ENCODE results near the gene NOL11.
"Not testable (repeated sequence)": the region's sequence is repeated elsewhere in the genome, so short reads cannot be mapped to it uniquely, and the experiment has no call there.

NOL11 gene

DNA sequence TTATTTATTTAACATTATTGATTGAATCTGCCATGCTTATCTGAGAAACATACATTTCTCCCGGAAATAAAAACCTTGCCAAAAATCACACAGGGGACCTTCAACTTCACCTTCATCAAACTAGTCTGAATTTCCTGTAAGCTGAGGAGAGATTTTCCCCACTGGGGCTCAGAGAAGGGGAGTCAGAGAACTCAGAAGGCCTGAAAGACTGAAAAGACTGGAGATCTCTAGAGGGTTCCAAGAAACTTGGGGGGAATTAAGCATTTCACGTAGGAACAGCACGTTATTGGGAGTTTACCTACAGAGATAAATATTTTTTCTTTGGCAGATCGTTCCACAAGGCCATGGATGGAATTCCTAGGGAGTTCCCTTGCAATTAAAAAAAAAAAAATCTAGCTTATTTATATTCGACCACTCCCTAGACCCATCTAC is 528 bp upstream of the NOL11 start:
- peak overlapping the region; percentile 57 for H2AFZ ChIP-seq (ENCODE audit: low read depth, low read length)
- peaks cover 22% of the 10 kb centered on the region for H3K36me3 ChIP-seq (ENCODE audit: insufficient read depth, low read length)
- no peaks in the 10 kb centered on the region for H3K27me3 ChIP-seq (ENCODE audit: insufficient read depth, low read length)
- peaks cover 9% of the 10 kb centered on the region for H3K4me1 ChIP-seq (ENCODE audit: insufficient read depth, low read length)
- H3K9me3 ChIP-seq (ENCODE audit: low read length): no peaks in the 10 kb centered on the region
- H3K4me3 ChIP-seq (ENCODE audit: low read length): peak overlapping the region; percentile 64

DNA sequence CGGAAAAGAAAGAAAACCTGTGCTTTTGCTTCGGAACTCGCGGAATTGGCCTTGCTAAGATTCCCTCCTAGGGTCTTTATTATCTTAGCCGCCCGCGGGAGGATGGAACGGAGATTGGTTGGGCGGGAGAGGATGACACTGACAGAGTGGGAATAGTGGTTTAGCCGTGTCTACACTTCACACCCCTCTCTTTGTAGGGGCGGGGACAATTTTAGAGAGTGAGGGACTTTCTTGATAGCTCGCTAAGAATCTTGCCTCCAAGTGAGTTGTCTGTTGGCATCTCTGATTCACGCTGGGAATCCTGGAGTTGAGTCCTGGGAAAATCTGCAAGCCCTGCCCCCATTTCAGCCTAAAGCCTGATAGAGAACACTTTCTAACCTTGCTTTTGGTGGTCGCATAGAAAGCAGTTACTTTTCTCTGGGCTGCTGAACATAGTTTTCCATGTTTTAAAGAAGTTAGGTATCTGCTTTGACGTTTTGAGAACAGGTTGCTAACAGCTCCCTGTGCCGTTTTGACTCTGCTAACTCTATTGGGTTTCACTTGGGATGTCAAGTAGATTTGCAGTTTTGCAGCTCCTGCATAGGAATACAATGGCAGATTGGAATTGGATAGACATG is 697 bp downstream of the NOL11 start:
- Histone ChIP-seq H3K4me1 (ENCODE audit: insufficient read depth, low read length) (peaks cover 9% of the 10 kb centered on the region), H3K36me3 (ENCODE audit: insufficient read depth, low read length) (peaks cover 23% of the 10 kb centered on the region), H3K4me3 (ENCODE audit: low read length) (peak overlapping the region; percentile 82), H3K27me3 (ENCODE audit: insufficient read depth, low read length) (no peaks in the 10 kb centered on the region), H2AFZ (ENCODE audit: low read depth, low read length) (no peak overlapping the region), H3K9me3 (ENCODE audit: low read length) (no peaks in the 10 kb centered on the region)

DNA sequence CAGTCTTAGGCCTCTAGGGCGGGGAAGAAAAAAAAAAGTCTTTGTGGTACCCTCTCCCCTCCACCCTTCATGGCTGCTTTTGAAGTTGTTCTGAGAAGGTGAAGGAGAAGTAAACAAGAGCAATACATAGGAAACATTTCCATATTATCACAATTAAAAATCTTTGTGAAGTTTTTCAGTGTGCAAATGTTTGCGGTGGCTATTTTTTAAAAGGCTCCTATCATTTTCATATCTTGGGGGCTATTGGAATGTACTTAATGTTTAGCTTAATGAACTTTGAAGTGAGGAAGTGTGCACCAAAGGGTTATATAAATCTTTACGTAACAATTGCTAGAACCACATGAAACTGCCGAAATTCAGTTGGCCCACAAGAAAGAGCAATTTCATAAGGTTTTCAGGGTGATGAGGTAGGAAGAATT is 7.6 kb downstream of the NOL11 start:
- H3K27me3 ChIP-seq (ENCODE audit: insufficient read depth, low read length): no peaks in the 10 kb centered on the region
- no peaks in the 10 kb centered on the region for H3K4me1 ChIP-seq (ENCODE audit: insufficient read depth, low read length)
- no peak overlapping the region for H3K4me3 ChIP-seq (ENCODE audit: low read length)
- peaks cover 13% of the 10 kb centered on the region for H3K9me3 ChIP-seq (ENCODE audit: low read length)
- H3K36me3 ChIP-seq (ENCODE audit: insufficient read depth, low read length): peaks cover 74% of the 10 kb centered on the region
- H2AFZ ChIP-seq (ENCODE audit: low read depth, low read length): no peak overlapping the region

DNA sequence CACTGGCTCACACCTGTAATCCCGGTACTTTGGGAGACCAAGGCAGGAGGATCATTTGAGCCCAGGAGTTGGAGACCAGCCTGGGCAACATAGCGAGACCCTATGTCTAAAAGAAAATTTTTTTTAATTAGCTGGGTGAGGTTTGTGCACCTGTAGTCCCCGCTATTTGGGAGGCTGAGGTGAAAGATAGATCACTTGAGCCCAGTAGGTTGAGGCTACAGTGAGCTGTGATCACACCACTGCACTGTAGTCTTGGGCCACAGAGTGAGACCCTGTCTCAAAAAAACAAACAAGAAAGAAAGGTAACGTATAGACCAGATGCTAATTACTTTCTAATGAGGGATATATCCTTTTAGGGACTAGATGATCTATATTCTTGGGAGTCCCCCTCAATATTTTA is 8.1 kb downstream of the NOL11 start:
- peaks cover 74% of the 10 kb centered on the region for H3K36me3 ChIP-seq (ENCODE audit: insufficient read depth, low read length)
- no peaks in the 10 kb centered on the region for H3K4me1 ChIP-seq (ENCODE audit: insufficient read depth, low read length)
- H3K27me3 ChIP-seq (ENCODE audit: insufficient read depth, low read length): no peaks in the 10 kb centered on the region
- peaks cover 17% of the 10 kb centered on the region for H3K9me3 ChIP-seq (ENCODE audit: low read length)
- H3K4me3 ChIP-seq (ENCODE audit: low read length): no peak overlapping the region
- H2AFZ ChIP-seq (ENCODE audit: low read depth, low read length): no peak overlapping the region

DNA sequence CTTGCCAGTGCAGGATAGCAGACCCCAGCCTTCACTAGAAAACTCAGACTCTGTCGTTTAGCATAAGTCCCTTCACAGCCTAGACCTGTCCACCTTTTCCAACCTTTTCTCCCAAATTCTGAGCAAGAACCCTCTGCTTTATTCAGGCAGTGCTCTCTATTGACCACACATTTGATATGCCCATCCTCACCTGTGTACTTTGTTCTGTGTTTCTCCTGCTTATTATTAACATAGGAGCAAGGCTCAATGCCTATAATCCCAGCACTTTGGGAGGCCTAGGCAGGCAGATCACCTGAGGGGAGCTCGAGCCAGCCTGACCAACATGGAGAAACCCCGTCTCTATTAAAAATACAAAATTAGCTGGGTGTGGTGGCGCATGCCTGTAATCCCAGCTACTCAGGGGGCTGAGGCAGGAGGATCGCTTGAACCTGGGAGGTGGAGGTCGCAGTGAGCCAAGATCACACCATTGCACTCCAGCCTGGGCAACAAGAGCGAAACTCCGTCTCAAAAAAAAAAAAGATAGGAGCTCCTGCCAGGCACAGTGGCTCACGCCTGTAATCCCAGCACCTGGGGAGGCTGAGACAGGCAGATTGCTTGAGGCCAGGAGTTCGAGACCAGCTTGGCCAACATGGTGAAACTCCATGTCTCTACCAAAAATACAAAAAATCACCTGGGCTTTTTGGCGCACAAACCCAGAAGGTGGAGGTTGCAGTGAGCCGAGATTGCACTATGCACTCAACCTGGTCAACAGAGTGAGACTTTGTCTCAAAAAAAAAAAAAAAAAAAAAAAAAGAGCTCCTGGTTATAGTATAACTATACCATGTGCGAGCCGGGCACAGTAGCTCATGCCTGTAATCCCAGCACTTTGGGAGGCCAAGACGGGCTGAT is 9.7 kb downstream of the NOL11 start:
- not testable (repeated sequence) for H3K4me1 ChIP-seq (ENCODE audit: insufficient read depth, low read length); H2AFZ ChIP-seq (ENCODE audit: low read depth, low read length); H3K4me3 ChIP-seq (ENCODE audit: low read length); H3K27me3 ChIP-seq (ENCODE audit: insufficient read depth, low read length)
- peaks cover 71% of the 10 kb centered on the region for H3K36me3 ChIP-seq (ENCODE audit: insufficient read depth, low read length)
- peaks cover 21% of the 10 kb centered on the region for H3K9me3 ChIP-seq (ENCODE audit: low read length)

DNA sequence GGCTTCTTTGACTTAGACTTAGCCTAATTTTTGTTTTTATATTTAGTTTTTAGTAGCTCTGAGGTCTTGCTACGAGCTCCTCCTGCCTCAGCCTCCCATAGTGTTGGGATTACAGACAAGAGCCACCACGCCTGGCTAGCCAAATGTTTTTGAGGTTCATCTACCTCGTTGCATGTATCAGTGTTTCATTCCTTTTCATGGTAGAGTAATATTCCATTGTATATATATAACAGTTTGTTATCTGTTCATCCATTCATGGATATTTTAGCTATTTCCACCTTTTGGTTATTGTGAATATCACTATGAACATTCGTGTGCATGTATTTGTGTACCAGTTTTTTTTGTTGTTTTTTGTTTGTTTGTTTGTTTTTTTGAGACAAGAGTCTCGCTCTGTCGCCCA is 12.2 kb downstream of the NOL11 start:
- Histone ChIP-seq H3K4me3 (ENCODE audit: low read length) (no peak overlapping the region), H3K4me1 (ENCODE audit: insufficient read depth, low read length) (no peaks in the 10 kb centered on the region), H3K27me3 (ENCODE audit: insufficient read depth, low read length) (no peaks in the 10 kb centered on the region), H3K9me3 (ENCODE audit: low read length) (peaks cover 21% of the 10 kb centered on the region), H3K36me3 (ENCODE audit: insufficient read depth, low read length) (peaks cover 68% of the 10 kb centered on the region), H2AFZ (ENCODE audit: low read depth, low read length) (no peak overlapping the region)

DNA sequence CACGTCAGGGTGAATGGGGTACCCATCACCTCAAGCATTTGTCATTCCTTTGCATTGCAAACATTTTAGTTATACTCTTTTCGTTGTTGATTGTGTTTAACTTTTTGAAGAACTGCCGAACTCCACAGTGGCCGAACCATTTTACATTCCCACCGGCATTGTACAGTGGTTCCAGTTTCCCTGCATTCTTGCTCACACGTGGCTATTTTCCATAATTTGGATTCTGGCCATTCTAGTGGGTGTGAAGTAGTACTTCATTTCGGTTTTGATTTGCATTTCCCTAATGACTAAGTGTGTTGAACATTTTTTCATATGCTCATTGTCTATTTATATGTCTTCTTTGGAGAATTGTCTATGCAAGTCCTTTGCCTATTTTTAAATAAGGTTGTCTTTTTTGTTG is 13.0 kb downstream of the NOL11 start:
- no peak overlapping the region for H2AFZ ChIP-seq (ENCODE audit: low read depth, low read length)
- peaks cover 66% of the 10 kb centered on the region for H3K36me3 ChIP-seq (ENCODE audit: insufficient read depth, low read length)
- H3K27me3 ChIP-seq (ENCODE audit: insufficient read depth, low read length): no peaks in the 10 kb centered on the region
- H3K4me3 ChIP-seq (ENCODE audit: low read length): no peak overlapping the region
- no peaks in the 10 kb centered on the region for H3K4me1 ChIP-seq (ENCODE audit: insufficient read depth, low read length)
- H3K9me3 ChIP-seq (ENCODE audit: low read length): peaks cover 21% of the 10 kb centered on the region

DNA sequence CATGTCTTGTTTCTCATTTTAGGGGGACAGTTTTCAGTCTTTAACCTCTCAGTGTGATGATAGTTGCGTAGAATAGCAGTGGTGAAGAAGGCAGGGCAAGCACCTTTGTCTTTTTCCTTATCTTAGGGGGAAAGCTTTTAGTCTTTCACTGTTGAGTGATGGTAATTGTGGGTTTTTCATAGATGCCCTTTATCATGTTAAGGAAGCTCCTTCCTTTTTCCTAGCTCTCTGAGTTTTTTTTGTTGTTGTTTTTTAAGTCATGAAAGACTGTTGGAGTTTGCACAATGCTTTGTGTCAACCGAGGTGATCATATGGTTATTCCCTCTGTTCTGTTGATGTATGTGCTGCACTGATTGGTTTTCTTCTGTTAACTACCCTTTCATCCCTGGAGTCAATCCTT is 15.7 kb downstream of the NOL11 start:
- Histone ChIP-seq H3K4me1 (ENCODE audit: insufficient read depth, low read length) (no peaks in the 10 kb centered on the region), H3K36me3 (ENCODE audit: insufficient read depth, low read length) (peaks cover 75% of the 10 kb centered on the region), H3K4me3 (ENCODE audit: low read length) (no peak overlapping the region), H3K9me3 (ENCODE audit: low read length) (peaks cover 12% of the 10 kb centered on the region), H2AFZ (ENCODE audit: low read depth, low read length) (no peak overlapping the region), H3K27me3 (ENCODE audit: insufficient read depth, low read length) (no peaks in the 10 kb centered on the region)

DNA sequence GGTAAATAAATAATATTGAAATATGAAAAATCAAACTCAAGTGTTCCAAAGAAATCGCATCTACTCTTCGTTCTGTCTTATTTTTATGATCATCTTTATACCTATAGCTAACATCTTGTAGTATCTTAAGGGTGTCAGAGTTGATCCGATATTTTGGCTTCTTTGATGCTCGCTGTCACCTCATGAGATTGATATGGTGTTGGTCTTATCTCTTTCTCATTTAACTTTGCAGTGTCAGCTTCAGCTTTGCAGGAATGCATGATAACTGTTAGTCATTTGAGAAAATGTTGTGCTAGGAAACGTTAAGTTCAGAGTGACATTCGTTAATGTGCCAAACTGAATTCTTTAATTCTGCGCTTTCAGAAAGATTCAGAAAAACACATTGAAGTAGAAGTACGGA is 19.4 kb downstream of the NOL11 start:
- Histone ChIP-seq H2AFZ (ENCODE audit: low read depth, low read length) (no peak overlapping the region), H3K9me3 (ENCODE audit: low read length) (no peaks in the 10 kb centered on the region), H3K36me3 (ENCODE audit: insufficient read depth, low read length) (peaks cover 77% of the 10 kb centered on the region), H3K4me3 (ENCODE audit: low read length) (no peak overlapping the region), H3K4me1 (ENCODE audit: insufficient read depth, low read length) (no peaks in the 10 kb centered on the region), H3K27me3 (ENCODE audit: insufficient read depth, low read length) (no peaks in the 10 kb centered on the region)

DNA sequence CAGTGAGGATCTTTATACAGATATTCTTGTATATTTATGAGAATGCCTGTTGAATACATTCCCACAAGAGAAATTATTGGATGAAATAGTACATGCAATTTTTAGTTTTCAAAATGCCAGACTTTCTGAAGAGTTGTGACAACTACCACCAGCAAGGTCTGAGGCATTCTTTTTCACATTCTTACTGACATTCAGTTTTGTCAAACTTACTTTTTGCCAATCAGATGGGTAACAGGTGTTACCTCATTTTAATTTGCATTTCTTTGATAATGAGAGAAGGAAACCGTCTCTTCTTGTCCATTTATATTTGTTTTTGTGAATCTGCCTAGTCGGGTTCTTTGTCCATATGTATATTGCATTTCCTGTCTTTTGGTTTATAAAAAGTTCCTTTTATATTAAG is 24.3 kb downstream of the NOL11 start:
- H3K4me3 ChIP-seq (ENCODE audit: low read length): no peak overlapping the region
- no peaks in the 10 kb centered on the region for H3K4me1 ChIP-seq (ENCODE audit: insufficient read depth, low read length)
- H2AFZ ChIP-seq (ENCODE audit: low read depth, low read length): no peak overlapping the region
- H3K36me3 ChIP-seq (ENCODE audit: insufficient read depth, low read length): peaks cover 87% of the 10 kb centered on the region
- H3K9me3 ChIP-seq (ENCODE audit: low read length): no peaks in the 10 kb centered on the region
- no peaks in the 10 kb centered on the region for H3K27me3 ChIP-seq (ENCODE audit: insufficient read depth, low read length)

DNA sequence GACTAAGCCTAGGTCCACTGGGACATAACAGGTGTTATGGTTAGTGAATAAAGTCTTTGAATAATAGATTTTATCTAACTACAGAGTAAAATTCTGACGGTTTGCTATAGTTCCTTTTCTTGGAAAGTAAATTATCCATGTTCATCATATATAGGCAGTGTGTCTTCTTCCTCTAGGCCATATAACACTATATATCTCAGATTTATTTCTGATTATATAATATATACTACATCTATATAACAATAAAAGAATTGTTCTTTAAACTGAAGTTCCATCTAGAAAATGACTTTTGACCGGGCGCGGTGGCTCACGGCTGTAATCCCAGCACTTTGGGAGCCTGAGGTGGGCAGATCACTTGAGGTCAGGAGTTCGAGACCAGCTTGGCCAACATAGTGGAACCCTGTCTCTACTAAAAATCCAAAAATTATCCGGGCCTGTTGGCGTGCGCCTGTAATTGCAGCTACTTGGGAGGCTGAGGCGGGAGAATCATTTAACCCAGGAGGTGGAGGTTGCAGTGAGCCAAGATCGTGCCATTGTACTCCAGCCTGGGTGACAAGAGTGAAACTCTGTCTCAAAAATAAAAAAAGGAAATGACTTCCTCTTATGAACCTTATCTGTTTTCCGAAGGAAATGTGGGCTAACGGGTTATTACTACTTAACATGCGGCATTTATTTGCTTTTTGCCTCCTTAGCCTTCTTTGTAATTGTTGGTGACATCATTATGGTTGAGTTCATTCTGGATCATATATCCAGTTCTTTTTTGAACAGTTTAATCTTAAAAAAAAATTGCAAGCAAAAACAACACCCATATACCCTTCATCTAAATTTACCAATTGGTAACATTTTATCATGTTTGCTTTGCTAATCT is 29.2 kb downstream of the NOL11 start:
- no peaks in the 10 kb centered on the region for H3K4me1 ChIP-seq (ENCODE audit: insufficient read depth, low read length)
- H2AFZ ChIP-seq (ENCODE audit: low read depth, low read length): no peak overlapping the region
- H3K27me3 ChIP-seq (ENCODE audit: insufficient read depth, low read length): no peaks in the 10 kb centered on the region
- no peak overlapping the region for H3K4me3 ChIP-seq (ENCODE audit: low read length)
- H3K36me3 ChIP-seq (ENCODE audit: insufficient read depth, low read length): peaks cover 83% of the 10 kb centered on the region
- no peaks in the 10 kb centered on the region for H3K9me3 ChIP-seq (ENCODE audit: low read length)

DNA sequence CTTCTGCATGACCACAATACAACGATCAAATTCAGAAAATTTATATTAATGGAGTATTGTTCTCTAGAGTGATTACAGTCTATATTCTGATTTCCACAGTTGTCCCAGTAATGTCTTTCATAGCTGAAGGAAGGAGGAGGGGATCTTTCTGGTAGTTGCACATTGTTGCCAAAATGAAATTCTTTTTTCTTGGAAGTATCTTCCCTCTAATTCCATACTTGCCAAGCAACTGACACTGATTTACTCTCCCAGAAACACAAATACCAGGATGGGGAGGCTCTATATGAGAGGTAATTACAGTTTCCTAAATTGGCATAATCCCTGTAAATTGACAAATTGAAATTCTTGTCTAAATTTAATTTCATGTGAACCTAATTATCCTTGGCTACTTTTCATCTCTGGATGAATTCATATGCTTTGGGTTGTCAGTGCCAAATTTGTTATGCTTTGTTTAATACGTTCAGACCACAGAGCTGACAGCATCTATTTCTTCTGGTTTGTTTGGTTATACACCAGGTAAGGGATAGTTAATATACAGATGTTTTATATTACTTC is 30.0 kb downstream of the NOL11 start:
- H3K4me1 ChIP-seq (ENCODE audit: insufficient read depth, low read length): no peaks in the 10 kb centered on the region
- H2AFZ ChIP-seq (ENCODE audit: low read depth, low read length): no peak overlapping the region
- H3K27me3 ChIP-seq (ENCODE audit: insufficient read depth, low read length): no peaks in the 10 kb centered on the region
- no peaks in the 10 kb centered on the region for H3K9me3 ChIP-seq (ENCODE audit: low read length)
- peaks cover 79% of the 10 kb centered on the region for H3K36me3 ChIP-seq (ENCODE audit: insufficient read depth, low read length)
- H3K4me3 ChIP-seq (ENCODE audit: low read length): no peak overlapping the region

DNA sequence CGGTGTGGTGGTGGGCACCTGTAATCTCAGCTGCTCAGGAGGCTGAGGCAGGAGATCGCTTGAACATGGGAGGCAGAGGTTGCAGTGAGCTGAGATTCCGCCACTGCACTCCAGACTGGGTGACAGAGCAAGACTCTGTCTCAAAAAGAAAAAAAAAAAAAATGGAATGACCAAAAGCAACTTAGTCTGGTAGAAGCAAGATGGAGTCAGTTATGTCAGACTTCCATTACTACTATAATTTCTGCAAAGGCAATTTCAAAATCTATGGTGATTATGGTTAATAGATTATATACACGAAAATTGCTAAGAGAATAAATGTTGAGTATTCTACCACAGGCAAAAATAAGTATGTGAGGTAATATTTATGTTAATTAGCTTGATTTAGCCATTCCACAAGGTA is 32.3 kb downstream of the NOL11 start:
- Histone ChIP-seq H2AFZ (ENCODE audit: low read depth, low read length) (no peak overlapping the region), H3K4me1 (ENCODE audit: insufficient read depth, low read length) (no peaks in the 10 kb centered on the region), H3K36me3 (ENCODE audit: insufficient read depth, low read length) (peaks cover 62% of the 10 kb centered on the region), H3K27me3 (ENCODE audit: insufficient read depth, low read length) (no peaks in the 10 kb centered on the region), H3K4me3 (ENCODE audit: low read length) (no peak overlapping the region), H3K9me3 (ENCODE audit: low read length) (no peaks in the 10 kb centered on the region)

All from neuron (in vitro differentiated cells).